NCI-H146 treated with DMSO at 0.1 percent for 48 hours (cell line): Measurements from ENCODE around the gene COL23A1.
A peak's percentile ranks its signal among the peaks of the same experiment; 100 is the strongest.

Experiments
- DNase-seq: peaks from one replicate; lab custom pipeline; 2025; ENCODE audit not compliant: unreplicated experiment; lab: John Stamatoyannopoulos, UW

The COL23A1 gene

GRCh38 chr5:178291969-178292825 lies 298.0 kb downstream of the COL23A1 start:
- DNase-seq, result no peak

- DNase-seq, result no peak
These were observed 299.0 kb downstream of the COL23A1 start for GRCh38 chr5:178291161-178291561.

DNA sequence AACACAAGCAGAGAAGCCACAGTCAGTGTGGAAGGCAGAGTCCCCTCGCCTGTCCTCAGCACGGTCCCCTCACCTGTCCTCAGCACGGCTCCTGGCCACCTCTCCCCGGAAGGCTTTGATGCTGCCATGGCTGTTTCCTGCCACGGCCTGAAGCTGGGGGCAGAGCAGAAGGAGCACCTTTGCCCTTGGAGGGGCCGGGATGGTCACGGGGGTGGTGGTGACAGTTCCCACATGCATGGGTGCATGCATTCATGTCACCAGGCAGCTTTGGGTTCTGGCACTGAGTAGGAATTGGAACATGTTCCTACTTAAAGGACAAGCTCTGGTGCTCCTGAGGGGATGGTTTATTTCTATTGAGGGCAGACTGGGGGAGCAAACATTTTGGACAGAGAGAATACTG lies 299.8 kb downstream of the COL23A1 start:
- no peak for DNase-seq

DNA sequence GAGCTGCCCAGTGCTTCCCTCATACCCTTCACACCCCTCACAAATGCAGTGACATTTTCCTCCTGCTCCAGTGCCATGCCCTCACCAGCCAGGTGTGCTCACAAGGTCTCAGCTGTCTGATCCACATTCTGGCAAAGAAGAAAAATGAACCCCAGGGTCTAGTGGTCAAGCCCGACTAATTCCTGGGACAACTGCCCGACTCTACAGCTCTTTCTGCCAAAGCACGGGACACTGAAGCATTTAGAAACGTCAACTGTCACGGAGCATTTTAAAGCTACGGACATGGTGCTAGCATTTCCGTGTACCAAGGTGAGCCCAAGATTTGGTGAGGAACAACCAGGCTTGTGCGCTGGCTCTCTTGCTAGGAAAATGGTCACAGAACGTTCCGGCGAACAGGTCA lies 300.8 kb downstream of the COL23A1 start:
- no peak for DNase-seq

DNA sequence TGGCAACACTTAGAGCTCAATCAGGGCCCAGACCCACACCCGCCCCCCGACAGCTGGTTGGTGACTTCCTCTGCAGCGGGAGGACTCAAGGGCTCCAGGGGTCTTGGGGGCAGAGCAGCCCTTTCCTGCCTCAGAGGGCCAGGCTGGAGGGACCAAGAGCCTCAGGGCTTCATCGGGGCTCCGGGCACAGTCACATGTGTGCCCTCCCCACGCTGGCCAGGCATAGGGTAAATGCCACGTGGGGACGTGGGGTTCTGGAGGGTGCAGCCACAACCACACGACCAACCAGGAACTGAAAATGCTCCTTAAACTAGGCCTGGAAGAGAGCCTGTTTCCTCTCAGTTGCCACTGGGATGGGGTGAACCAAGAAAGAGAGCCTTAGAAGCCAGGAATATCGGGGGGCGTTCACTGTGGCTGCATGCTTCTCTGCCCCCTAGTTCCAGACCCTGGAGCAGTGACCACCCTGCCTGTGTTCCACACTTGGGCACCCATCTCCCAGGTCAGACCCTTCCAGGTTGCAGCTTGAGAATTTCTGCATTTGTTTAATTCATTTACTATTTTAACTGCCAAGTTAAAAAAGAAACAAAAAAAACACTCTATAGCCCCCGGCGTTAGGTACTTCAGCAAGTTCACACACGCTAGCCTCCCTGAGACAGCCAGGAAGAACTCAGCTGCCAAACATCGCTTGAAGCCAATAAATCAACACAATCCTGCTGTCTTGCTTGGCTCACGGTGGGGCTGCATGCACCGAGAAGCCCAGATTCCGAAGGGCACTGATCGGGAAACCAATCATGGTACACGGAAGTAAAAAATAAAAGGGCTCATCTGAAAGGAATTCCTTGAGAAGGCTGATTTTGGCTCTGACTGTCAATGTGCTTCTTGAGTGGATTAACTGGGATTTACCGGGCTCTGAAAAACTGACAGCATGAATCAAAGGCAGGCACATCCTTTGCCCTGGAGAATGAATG lies 301.5 kb downstream of the COL23A1 start:
- DNase-seq, result no peak

GRCh38 chr5:178287791-178288105 lies 302.4 kb downstream of the COL23A1 start:
- DNase-seq, result no peak

GRCh38 chr5:178287091-178287790 lies 303.0 kb downstream of the COL23A1 start:
- no peak for DNase-seq

GRCh38 chr5:178286226-178287090 lies 303.7 kb downstream of the COL23A1 start:
- DNase-seq, result no peak

DNA sequence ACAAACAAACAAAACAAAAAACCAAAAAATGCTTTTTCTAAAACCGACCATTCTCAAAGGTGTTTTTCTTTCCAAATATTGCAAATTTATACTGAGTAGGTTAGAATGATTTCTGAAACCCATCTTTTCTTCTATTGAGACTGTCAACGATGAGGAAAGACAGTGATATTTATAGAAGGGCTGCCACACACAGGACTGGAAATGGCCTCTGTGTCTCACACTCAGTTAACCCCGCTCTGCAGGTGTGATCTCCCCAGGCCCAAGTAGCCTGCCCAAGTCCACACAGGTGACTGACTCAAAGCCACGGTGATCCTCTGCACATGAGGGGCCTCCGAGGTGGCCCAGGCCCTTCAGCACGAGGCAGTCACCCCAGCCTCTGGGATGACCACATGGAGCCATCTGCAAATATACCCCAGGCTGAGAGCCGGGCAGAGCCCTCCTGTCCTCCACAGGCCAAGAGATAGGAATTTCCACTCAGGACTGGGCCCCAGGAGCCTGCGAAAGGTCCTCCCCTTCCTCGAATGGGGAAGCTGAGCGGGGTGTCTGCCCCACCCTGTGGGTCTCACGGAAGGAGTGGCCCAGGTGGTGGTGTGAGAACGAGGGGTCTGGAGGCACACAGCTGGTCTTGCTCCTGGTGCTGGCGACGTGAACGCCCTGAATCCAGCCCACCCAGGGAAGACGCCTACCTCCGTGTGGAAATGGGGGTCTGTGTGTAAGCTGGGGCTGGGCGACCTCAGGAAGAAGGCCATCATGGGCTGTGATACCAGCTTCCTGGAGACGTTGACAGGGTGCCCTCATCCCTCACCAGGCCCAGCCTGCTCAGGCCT lies 304.6 kb downstream of the COL23A1 start:
- DNase-seq, result no peak

GRCh38 chr5:178284996-178285395 lies 305.2 kb downstream of the COL23A1 start:
- no peak for DNase-seq

DNA sequence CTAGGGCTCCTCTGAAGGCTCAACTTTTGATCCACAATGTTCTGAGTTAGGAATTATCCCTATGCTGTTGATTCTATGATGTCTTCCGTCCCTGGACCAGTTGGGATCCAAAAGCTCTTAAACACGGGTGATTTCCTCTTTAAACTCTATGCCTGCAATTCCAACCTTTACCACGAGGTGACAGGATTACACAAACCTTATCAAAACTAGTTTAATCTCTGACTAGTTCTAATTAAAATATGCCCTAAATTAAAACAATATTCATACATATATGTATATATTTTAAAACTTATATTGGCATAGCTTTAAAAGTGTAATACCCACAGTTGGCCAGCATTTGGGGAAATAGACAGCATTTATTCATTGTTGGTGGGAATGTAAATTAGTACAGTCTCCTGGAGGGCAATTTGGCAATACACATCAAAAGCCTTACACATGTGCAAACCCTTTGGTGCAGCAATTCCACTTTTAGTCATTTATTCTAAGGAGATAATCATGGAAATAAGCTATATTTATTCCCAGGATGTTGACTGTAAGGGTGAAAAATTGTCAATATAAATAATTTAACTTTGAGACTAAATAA lies 306.0 kb downstream of the COL23A1 start:
- no peak for DNase-seq

GRCh38 chr5:178283520-178283919 lies 306.7 kb downstream of the COL23A1 start:
- DNase-seq, result no peak

DNA sequence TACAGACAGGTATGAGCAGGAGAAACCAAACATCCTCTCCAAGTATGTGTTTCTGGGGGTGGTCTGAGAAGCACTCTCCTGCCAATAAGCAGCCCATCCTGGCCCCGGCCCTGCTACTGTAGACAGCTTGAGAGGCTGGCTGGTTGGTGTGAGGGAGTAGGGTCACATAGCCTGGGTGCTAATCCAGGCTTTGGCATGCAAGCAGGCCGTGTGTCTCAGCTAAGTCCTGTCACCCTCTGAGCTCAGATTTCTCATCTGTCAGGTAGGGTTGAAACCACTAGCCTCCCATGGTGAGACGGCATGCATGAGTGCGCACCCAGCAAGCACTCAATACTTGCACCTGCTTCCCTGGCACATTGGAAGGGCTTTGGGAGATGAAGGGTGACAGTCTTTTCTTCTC lies 307.8 kb downstream of the COL23A1 start:
- DNase-seq, result no peak

GRCh38 chr5:178281331-178281730 lies 308.9 kb downstream of the COL23A1 start:
- DNase-seq, result no peak

DNA sequence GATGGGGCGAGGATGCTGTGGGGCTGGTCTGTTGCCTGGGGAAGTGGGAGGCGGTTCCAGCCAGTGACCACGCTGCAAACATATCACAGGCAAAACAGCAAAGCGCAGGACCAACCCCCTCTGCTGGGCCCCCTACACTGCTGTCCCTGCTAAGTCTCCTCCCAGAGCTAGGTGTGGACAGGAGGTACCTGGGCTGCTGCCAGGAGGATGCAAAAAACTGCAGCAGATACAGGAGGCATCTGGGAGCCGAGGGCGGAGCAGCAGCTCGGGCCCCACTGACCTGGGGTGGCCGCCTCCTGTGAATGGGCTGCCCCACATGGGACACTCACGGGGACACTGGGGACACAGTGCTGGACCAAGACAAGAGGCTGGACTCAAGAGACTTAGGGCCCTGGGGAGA lies 309.6 kb downstream of the COL23A1 start:
- no peak for DNase-seq

DNA sequence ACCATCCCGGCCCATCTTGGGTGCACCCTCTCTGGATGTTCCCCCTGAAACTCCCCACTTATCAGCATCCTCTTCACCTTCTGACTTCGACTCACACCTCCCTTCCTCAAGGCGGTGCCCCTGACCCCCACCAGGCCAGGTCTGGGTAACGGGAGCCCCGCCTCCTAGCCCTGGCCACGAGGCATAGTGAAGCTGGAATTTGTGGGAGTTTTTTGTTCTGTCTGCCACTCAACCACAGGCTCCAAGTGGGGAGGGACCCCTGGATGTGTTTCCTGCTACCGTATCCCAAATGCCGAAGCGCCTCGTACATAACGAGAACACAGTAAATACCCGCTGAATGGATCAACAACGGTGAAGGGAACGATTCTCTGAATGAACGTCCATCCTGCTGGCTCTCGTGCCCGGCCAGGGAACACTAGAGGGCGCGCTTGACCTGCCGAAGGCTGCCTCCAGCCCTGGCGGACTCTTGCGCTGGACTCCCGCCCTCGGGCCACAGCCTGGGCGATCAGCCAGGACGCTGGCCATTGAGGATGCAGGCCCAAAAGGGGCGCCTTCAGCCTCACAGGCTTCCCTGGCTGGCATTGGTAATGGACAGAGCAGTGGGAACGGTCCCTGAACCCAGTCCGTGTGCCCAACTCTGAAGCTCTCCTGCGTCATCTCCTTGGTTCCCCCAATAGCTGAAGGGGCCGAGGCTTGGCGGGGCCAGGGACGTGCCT lies 310.3 kb downstream of the COL23A1 start:
- peak; percentile 11 for DNase-seq

- DNase-seq, result no peak
These were observed 311.0 kb downstream of the COL23A1 start for GRCh38 chr5:178279026-178279722.
